Mucosa of descending colon (tissue), 3 donors: Measurements from ENCODE around the gene REEP3. TPM values are rescaled to one million over a fixed set of nuclear protein-coding genes. Genes with fewer than 3 reads are reported as not detected.

Experiments
- ATAC-seq: fragments of 200-7000 bp; cut with Tn5 transposase; one replicate; pipeline ENCODE4 v1.9.1; 2020; ENCODE audit warnings: mild to moderate bottlenecking, moderate library complexity
- DNase-seq, 3 donors: peaks; one replicate each; pipeline ENCODE4 v3.0.0-alpha.2; 2020
- H3K36me3 ChIP-seq: fragments of 200-600 bp; one replicate; pipeline ENCODE4 v1.8.0; 2021; ENCODE audit warnings: low read depth, mild to moderate bottlenecking
- H3K4me1 ChIP-seq: fragments of 200-600 bp; one replicate; pipeline ENCODE4 v1.8.0; 2021; ENCODE audit warnings: low read depth, mild to moderate bottlenecking
- H3K4me3 ChIP-seq: fragments of 200-600 bp; one replicate; pipeline ENCODE4 v1.8.0; 2021; ENCODE audit warnings: mild to moderate bottlenecking
- H3K9me3 ChIP-seq: fragments of 200-600 bp; one replicate; pipeline ENCODE4 v1.8.0; 2021; ENCODE audit warnings: mild to moderate bottlenecking
- CTCF ChIP-seq: fragments of 200-600 bp; IDR thresholded peaks from one replicate; pipeline ENCODE4 v1.8.0; 2022; ENCODE audit warnings: antibody characterized with exemption, mild to moderate bottlenecking
- intact Hi-C, 2 donors: fragments of 100-400 bp; cut with DNase I in 1 of 2; cut with micrococcal nuclease in 1 of 2; formaldehyde crosslinking; loops; one replicate each; pipeline versions ENCODE4 v1.11.0 to v1.11.1; 2022; cut with DNase I, micrococcal nuclease
- total RNA-seq, 3 donors: library from RNA; stranded (reverse); fragmentation: NEBNext Ultra II Directional in 2 of 3; extraction: Animal tissue kit (Norgen Biotek cat#: 25700) in 2 of 3; gene quantifications; one replicate each; pipeline versions ENCODE4 v1.2.1 to v1.2.4, GENCODE V29; 2021 to 2023
- donor health status: DM: no; HTN: no; CAD: no; lungs with moderate emphysema.
- donor health status: DM: no; HTN: no; CAD: no.
- donor health status: DM: no; HTN: yes; CAD: no.

REEP3 gene
- total RNA-seq, 3 donors from 2014 or later, result 42.1 to 61.2 (median 43.4) TPM

- no peak for ATAC-seq
Observed at GRCh38 chr10:63673246-63673645, 152.0 kb downstream of the REEP3 start.

DNA sequence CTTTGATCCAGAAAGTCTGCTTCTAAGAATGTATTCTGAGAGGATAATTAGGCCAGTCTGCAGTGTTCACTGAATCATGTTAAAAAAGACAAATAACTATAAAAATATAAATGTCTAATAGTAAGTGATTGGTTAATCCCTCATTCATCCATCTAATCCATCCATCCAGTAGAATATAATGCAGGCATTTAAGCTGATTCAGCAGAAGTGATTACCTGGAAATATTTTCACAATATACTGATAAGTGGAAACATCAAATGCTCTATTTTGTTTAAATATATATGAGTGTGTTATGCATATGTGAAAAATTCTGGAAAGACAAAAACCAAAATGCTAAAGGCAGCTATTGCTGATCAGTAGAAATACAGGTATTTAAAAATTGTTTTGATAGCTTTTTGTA is 152.6 kb downstream of the REEP3 start:
- ATAC-seq (no peak), DNase-seq (no peak)
- H3K36me3 ChIP-seq, result no peaks in the 10 kb centered on the region
- no peak for TF ChIP-seq CTCF
- no peaks in the 10 kb centered on the region for H3K4me1 ChIP-seq
- no peak overlapping the region for H3K4me3 ChIP-seq
- H3K9me3 ChIP-seq, result no peaks in the 10 kb centered on the region
- intact Hi-C loops, result no loop called here

More at GRCh38 chr10:63673246-63673645, 152.0 kb downstream of the REEP3 start:
- TF ChIP-seq CTCF, result no peak
- intact Hi-C loops, result no loop called here
- Histone ChIP-seq H3K9me3 (no peaks in the 10 kb centered on the region), H3K36me3 (no peaks in the 10 kb centered on the region), H3K4me1 (no peaks in the 10 kb centered on the region), H3K4me3 (no peak overlapping the region)
- DNase-seq, result no peak

Other genes starting within 250 kb of the REEP3 start
- 10 to 100 TPM; 54.1 to 83.8 (median 82.1) TPM for gene JMJD1C, start 55.4 kb upstream of the REEP3 start, total RNA-seq